Tibial artery (tissue), 4 donors: ENCODE results near the gene ENTPD8.

ENCODE experiments used
- DNase-seq, 2 donors: peaks; one replicate each; pipeline ENCODE4 v3.0.0-alpha.2; 2019
- H3K27ac ChIP-seq, 2 donors: fragments of 200-600 bp; sonication (generic) in 1 of 2; 1 replicate in 1 of 2; 2 replicates in 1 of 2; pipeline ENCODE4 v1.5.1; 2018 to 2019; ENCODE audit warnings: mild to moderate bottlenecking in 1 of 2
- H3K27me3 ChIP-seq, 2 donors: fragments of 200-600 bp; sonication (generic) in 1 of 2; one replicate each; pipeline versions ENCODE4 v1.5.1 to v1.6.0; 2016 to 2019
- H3K36me3 ChIP-seq, 3 donors: fragments of 200-600 bp; sonication (generic) in 2 of 3; one replicate each; pipeline ENCODE4 v1.5.1; 2016 to 2019; ENCODE audit warnings: mild to moderate bottlenecking in 2 of 3
- H3K4me1 ChIP-seq, 4 donors: fragments of 200-600 bp; sonication (generic) in 2 of 4; 1 replicate in 3 of 4; 2 replicates in 1 of 4; pipeline ENCODE4 v1.5.1; 2016 to 2019
- H3K4me3 ChIP-seq, 2 donors: fragments of 200-600 bp; sonication (generic) in 1 of 2; 1 replicate in 1 of 2; 2 replicates in 1 of 2; pipeline ENCODE4 v1.5.1; 2018 to 2019; ENCODE audit warnings: mild to moderate bottlenecking in 2 of 2
- H3K9me3 ChIP-seq, 3 donors: fragments of 200-600 bp; sonication (generic) in 1 of 3; one replicate each; pipeline ENCODE4 v1.5.1; 2016 to 2019
- CTCF ChIP-seq, 2 experiments: fragments of 200-600 bp in 1 of 2; fragments of 450-650 bp in 1 of 2; IDR thresholded peaks; one replicate each; pipeline ENCODE4 v1.5.1; 2017 to 2019; ENCODE audit warnings: antibody characterized with exemption in 2 of 2, mild to moderate bottlenecking in 1 of 2, moderate library complexity in 1 of 2
- intact Hi-C: fragments of 100-400 bp; cut with DNase I; formaldehyde crosslinking; loops from one replicate; pipeline ENCODE4 v1.15.0; 2023; ENCODE audit warnings: low total_unique reads

Gene ENTPD8

GRCh38 chr9:137416563-137417151 lies 24.5 kb downstream of the ENTPD8 start:
- H3K4me3 ChIP-seq = no peak overlapping the region
- no peak for DNase-seq
- H3K4me1 ChIP-seq = peaks cover 0 to 36% (median 17%) of the 10 kb centered on the region in 4 donors
- H3K27ac ChIP-seq = no peak overlapping the region
- intact Hi-C loops = no loop called here
- H3K36me3 ChIP-seq = no peaks in the 10 kb centered on the region
- no peak for TF ChIP-seq CTCF (IDR thresholded peaks at IDR 0.05)
- no peaks in the 10 kb centered on the region for H3K9me3 ChIP-seq
- H3K27me3 ChIP-seq = no peaks in the 10 kb centered on the region

- H3K36me3 ChIP-seq = no peaks in the 10 kb centered on the region
- no peak overlapping the region for H3K27ac ChIP-seq
- intact Hi-C loops = no loop called here
- H3K27me3 ChIP-seq = no peaks in the 10 kb centered on the region
- H3K4me3 ChIP-seq = no peak overlapping the region
- no peaks in the 10 kb centered on the region for H3K9me3 ChIP-seq
- peaks cover 0 to 37% (median 23%) of the 10 kb centered on the region in 4 donors for H3K4me1 ChIP-seq
- no peak for TF ChIP-seq CTCF (IDR thresholded peaks at IDR 0.05)
- no peak for DNase-seq
These were observed 25.1 kb downstream of the ENTPD8 start for GRCh38 chr9:137416006-137416562.

GRCh38 chr9:137415451-137415850 lies 25.7 kb downstream of the ENTPD8 start:
- peaks cover 0 to 44% (median 28%) of the 10 kb centered on the region in 4 donors for H3K4me1 ChIP-seq
- intact Hi-C loops = no loop called here
- H3K4me3 ChIP-seq = no peak overlapping the region
- no peak overlapping the region for H3K27ac ChIP-seq
- H3K9me3 ChIP-seq = no peaks in the 10 kb centered on the region
- H3K27me3 ChIP-seq = no peaks in the 10 kb centered on the region
- no peak for DNase-seq
- TF ChIP-seq CTCF (IDR thresholded peaks at IDR 0.05) = no peak
- H3K36me3 ChIP-seq = no peaks in the 10 kb centered on the region

- no peak for DNase-seq
- Histone ChIP-seq H3K27me3 (no peaks in the 10 kb centered on the region), H3K36me3 (no peaks in the 10 kb centered on the region), H3K27ac (peak overlapping the region in 1 of 2 donors; percentile 71), H3K9me3 (no peaks in the 10 kb centered on the region), H3K4me1 (peaks cover 0 to 59% (median 30%) of the 10 kb centered on the region in 4 donors), H3K4me3 (no peak overlapping the region)
- no peak for TF ChIP-seq CTCF (IDR thresholded peaks at IDR 0.05)
- intact Hi-C loops = no loop called here
These were observed 28.7 kb downstream of the ENTPD8 start for GRCh38 chr9:137412431-137412830.

GRCh38 chr9:137411645-137412380 lies 29.3 kb downstream of the ENTPD8 start:
- peaks cover 0 to 65% (median 33%) of the 10 kb centered on the region in 4 donors for H3K4me1 ChIP-seq
- DNase-seq = peak; percentile 58 to 89
- peak overlapping the region; percentile 3 to 7 for H3K4me3 ChIP-seq
- peak overlapping the region; percentile 23 to 71 for H3K27ac ChIP-seq
- no peaks in the 10 kb centered on the region for H3K9me3 ChIP-seq
- TF ChIP-seq CTCF (IDR thresholded peaks at IDR 0.05) = no peak
- intact Hi-C loops = no loop called here
- no peaks in the 10 kb centered on the region for H3K36me3 ChIP-seq
- H3K27me3 ChIP-seq = no peaks in the 10 kb centered on the region
